Mesothelial cell of epicardium (in vitro differentiated cells): ENCODE data around the gene CCL17. TPM values are rescaled to one million over a fixed set of nuclear protein-coding genes. Genes with fewer than 3 reads are reported as not detected.
"Not testable (repeated sequence)": the region's sequence is repeated elsewhere in the genome, so short reads cannot be mapped to it uniquely, and the experiment has no call there.

Experiments used
- DNase-seq, 2 experiments: peaks; one replicate each; pipeline ENCODE4 v3.0.0; 2021; ENCODE audit warnings: low spot score in 2 of 2; ENCODE audit not compliant: unreplicated experiment in 2 of 2
- H3K27ac Mint-ChIP-seq: 2 replicates; pipeline ENCODE4 v1.8.0; 2021; ENCODE audit warnings: mixed read lengths
- H3K27me3 Mint-ChIP-seq: 2 replicates; pipeline ENCODE4 v1.8.0; 2021; ENCODE audit warnings: low read depth, mixed read lengths
- H3K36me3 Mint-ChIP-seq: 2 replicates; pipeline ENCODE4 v1.8.0; 2021; ENCODE audit warnings: mixed read lengths
- H3K4me1 Mint-ChIP-seq: 2 replicates; pipeline ENCODE4 v1.8.0; 2021; ENCODE audit warnings: mixed read lengths
- H3K4me3 Mint-ChIP-seq: 2 replicates; pipeline ENCODE4 v1.8.0; 2021; ENCODE audit warnings: mild to moderate bottlenecking, moderate library complexity, mixed read lengths
- H3K9me3 Mint-ChIP-seq: 2 replicates; pipeline ENCODE4 v1.8.0; 2021; ENCODE audit warnings: mixed read lengths
- CTCF ChIP-seq: fragments of 200-600 bp; sonication (generic); IDR thresholded peaks from one replicate; pipeline ENCODE4 v1.5.0; 2021; ENCODE audit warnings: antibody characterized with exemption; ENCODE audit not compliant: unreplicated experiment
- total RNA-seq: library from RNA; stranded (reverse); gene quantifications from 3 replicates; pipeline ENCODE4 v1.2.1, GENCODE V29; 2021

Gene CCL17
- total RNA-seq, 1 donor from 2014 or later, result not detected

- TF ChIP-seq CTCF, result no peak
- peaks cover 12% of the 10 kb centered on the region for H3K27me3 Mint-ChIP-seq
- H3K4me3 Mint-ChIP-seq, result no peak overlapping the region
- peaks cover 3% of the 10 kb centered on the region for H3K9me3 Mint-ChIP-seq
- no peak overlapping the region for H3K27ac Mint-ChIP-seq
- H3K4me1 Mint-ChIP-seq, result peaks cover 8% of the 10 kb centered on the region
- no peak for DNase-seq
- no peaks in the 10 kb centered on the region for H3K36me3 Mint-ChIP-seq
These were observed 12.9 kb upstream of the CCL17 start for GRCh38 chr16:57391708-57392107.

GRCh38 chr16:57392694-57393093 lies 11.9 kb upstream of the CCL17 start:
- Mint-ChIP-seq H3K4me1 (peaks cover 8% of the 10 kb centered on the region), H3K36me3 (no peaks in the 10 kb centered on the region), H3K4me3 (no peak overlapping the region), H3K27me3 (peaks cover 18% of the 10 kb centered on the region), H3K27ac (no peak overlapping the region), H3K9me3 (peaks cover 3% of the 10 kb centered on the region)
- no peak for DNase-seq
- no peak for TF ChIP-seq CTCF

GRCh38 chr16:57394444-57394843 lies 10.1 kb upstream of the CCL17 start:
- TF ChIP-seq CTCF, result no peak
- Mint-ChIP-seq H3K9me3 (peaks cover 3% of the 10 kb centered on the region), H3K27ac (no peak overlapping the region), H3K27me3 (peaks cover 20% of the 10 kb centered on the region), H3K4me1 (peaks cover 2% of the 10 kb centered on the region), H3K4me3 (no peak overlapping the region), H3K36me3 (no peaks in the 10 kb centered on the region)
- DNase-seq, result no peak

GRCh38 chr16:57395026-57395425 lies 9.5 kb upstream of the CCL17 start:
- Mint-ChIP-seq H3K4me3 (no peak overlapping the region), H3K27me3 (peaks cover 19% of the 10 kb centered on the region), H3K36me3 (no peaks in the 10 kb centered on the region), H3K4me1 (no peaks in the 10 kb centered on the region), H3K27ac (no peak overlapping the region), H3K9me3 (peaks cover 3% of the 10 kb centered on the region)
- DNase-seq, result no peak
- no peak for TF ChIP-seq CTCF

GRCh38 chr16:57396786-57397185 lies 7.8 kb upstream of the CCL17 start:
- TF ChIP-seq CTCF, result no peak
- Mint-ChIP-seq H3K4me1 (no peaks in the 10 kb centered on the region), H3K36me3 (no peaks in the 10 kb centered on the region), H3K9me3 (no peaks in the 10 kb centered on the region), H3K4me3 (no peak overlapping the region), H3K27me3 (peaks cover 15% of the 10 kb centered on the region), H3K27ac (no peak overlapping the region)
- no peak for DNase-seq

- H3K27me3 Mint-ChIP-seq, result peaks cover 13% of the 10 kb centered on the region
- DNase-seq, H3K4me3 Mint-ChIP-seq, H3K9me3 Mint-ChIP-seq, H3K36me3 Mint-ChIP-seq, H3K27ac Mint-ChIP-seq, H3K4me1 Mint-ChIP-seq: not testable (repeated sequence)
These were observed 7.1 kb upstream of the CCL17 start for GRCh38 chr16:57397493-57397892.
